Large intestine (tissue), 3 donors: ENCODE results near the gene IFNLR1. TPM values are rescaled to one million over a fixed set of nuclear protein-coding genes. Genes with fewer than 3 reads are reported as not detected.
A peak's percentile ranks its signal among the peaks of the same experiment; 100 is the strongest.

Experiments used
- DNase-seq, 2 donors: peaks; one replicate each; pipeline versions ENCODE4 v3.0.0 to v3.0.0-alpha.2; 2013
- H3K27ac ChIP-seq: one replicate; pipeline ENCODE4 v1.5.1; 2013; ENCODE audit warnings: low read length
- H3K27me3 ChIP-seq: 2 replicates; pipeline ENCODE4 v1.6.1; 2013; ENCODE audit warnings: low read length; ENCODE audit not compliant: control insufficient read depth, insufficient read depth
- H3K36me3 ChIP-seq: 2 replicates; pipeline ENCODE4 v1.6.1; 2013; ENCODE audit warnings: low read length; ENCODE audit not compliant: control insufficient read depth, insufficient read depth
- H3K4me1 ChIP-seq: one replicate; pipeline ENCODE4 v1.6.1; 2013; ENCODE audit warnings: low read length; ENCODE audit not compliant: control insufficient read depth, insufficient read depth
- H3K4me3 ChIP-seq: one replicate; pipeline ENCODE4 v1.5.1; 2013; ENCODE audit warnings: low read length
- H3K9me3 ChIP-seq: one replicate; pipeline ENCODE4 v1.6.1; 2013; ENCODE audit warnings: mild to moderate bottlenecking, low read depth, low read length, moderate library complexity; ENCODE audit not compliant: control insufficient read depth
- WGBS: methylation state at CpG from one replicate; pipeline ENCODE4 v1.1.5; 2013; ENCODE audit warnings: low lambda C conversion rate; ENCODE audit not compliant: insufficient coverage; 5-methylcytosine and 5-hydroxymethylcytosine counted together
- polyA plus RNA-seq: library from polyadenylated mRNA; unstranded; fragments of 120-200 nt; gene quantifications from one replicate; pipeline ENCODE4 v1.2.1, GENCODE V29; 2013

The IFNLR1 gene
- polyA plus RNA-seq, 1 donor, result 11.7 TPM

DNA sequence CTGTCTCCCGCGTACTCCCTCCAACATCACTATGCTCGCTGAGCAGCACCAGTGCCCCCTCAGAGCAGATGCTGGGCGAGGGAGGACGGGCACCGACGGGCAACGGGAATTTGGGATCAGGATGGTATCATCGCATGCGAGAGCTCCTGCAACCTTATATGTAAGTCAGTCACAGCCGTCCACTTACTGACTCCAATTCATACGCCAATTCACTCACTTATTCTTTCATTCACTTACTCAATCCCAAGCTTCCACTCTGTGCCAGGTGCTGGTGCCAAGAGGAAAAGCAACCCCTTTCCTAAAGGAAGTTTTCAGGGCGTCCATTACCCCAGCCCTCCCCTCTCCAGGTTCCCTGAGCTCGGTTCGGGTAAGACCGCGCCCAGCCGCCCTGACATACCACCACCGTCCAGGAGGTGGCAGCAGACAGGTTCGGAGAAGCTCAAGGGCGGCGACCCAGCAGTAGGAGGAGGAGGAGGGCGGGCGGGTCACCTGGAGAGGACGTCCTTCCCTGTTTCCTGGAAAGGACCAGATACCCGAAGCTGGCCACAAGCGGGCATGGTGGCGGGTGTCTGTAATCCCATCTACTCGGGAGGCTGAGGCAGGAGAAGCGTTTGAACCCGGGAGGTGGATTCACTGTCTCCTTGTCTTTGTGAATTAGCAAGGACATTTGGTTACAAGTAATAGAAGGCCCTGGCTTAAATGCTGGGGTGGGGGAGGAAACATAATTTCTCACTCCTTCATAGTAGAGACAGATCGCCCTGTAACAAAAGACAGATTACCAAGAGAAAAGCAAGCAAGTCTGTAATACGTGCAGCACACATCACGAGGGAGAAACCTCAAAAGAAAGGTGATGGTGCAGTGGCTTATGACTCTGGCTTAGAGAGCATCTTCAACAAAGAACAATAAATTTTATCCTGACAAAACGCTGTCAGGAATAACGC, 36.6 kb downstream of the IFNLR1 start:
- H3K27me3 ChIP-seq, result no peaks in the 10 kb centered on the region
- peak overlapping the region; percentile 85 for H3K27ac ChIP-seq
- peaks cover 2% of the 10 kb centered on the region for H3K36me3 ChIP-seq
- H3K9me3 ChIP-seq, result no peaks in the 10 kb centered on the region
- WGBS, result 0% methylated on average over 2 of the region's 36 CpGs
- H3K4me1 ChIP-seq, result peaks cover 10% of the 10 kb centered on the region
- peak overlapping the region; percentile 12 for H3K4me3 ChIP-seq
- DNase-seq, result peak; percentile 95 to 96

DNA sequence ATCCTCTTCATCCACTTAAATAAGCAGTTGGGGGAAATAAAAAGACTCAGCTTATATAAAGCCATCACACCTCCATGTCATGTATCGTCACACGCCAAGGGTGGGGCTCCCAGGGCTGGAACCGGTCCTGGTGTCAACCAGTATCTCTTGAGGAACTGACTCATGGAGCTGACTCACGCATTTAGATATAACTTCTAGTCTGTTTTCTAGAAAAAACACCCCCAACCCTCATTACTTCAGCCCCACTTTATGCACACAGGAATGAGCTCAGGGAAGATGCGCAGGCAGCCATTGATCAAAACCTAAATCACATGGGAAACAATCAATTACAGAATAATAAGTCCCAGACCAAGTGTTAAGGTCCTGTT, 37.2 kb downstream of the IFNLR1 start:
- H3K4me3 ChIP-seq, result no peak overlapping the region
- H3K27ac ChIP-seq, result peak overlapping the region; percentile 12
- no CpG with 5 or more reads among the region's 5 CpGs for WGBS
- no peaks in the 10 kb centered on the region for H3K27me3 ChIP-seq
- H3K36me3 ChIP-seq, result no peaks in the 10 kb centered on the region
- DNase-seq, result peak; percentile 63 to 84
- no peaks in the 10 kb centered on the region for H3K9me3 ChIP-seq
- H3K4me1 ChIP-seq, result peaks cover 10% of the 10 kb centered on the region

DNA sequence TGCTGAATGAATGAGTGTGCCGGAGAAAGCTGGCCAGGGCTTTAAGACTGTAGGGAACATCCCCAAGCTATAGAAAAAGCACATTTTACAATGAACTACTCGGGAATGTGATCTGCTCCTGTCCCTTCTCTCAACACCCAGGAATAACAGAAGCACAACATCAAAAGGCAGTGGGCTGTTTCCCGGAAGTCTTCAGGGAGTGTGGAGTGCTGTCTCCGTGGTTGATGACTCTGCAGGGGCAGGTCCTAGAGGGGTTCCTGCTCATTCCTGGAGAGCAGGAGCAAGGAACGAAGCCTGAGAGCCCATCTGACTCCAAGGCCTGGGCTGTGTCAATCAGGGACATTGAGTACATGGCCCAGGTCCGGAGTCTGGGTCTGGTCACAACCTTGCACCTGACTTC, 39.3 kb downstream of the IFNLR1 start:
- Histone ChIP-seq H3K4me1 (peaks cover 26% of the 10 kb centered on the region), H3K4me3 (no peak overlapping the region), H3K36me3 (no peaks in the 10 kb centered on the region), H3K9me3 (no peaks in the 10 kb centered on the region), H3K27me3 (no peaks in the 10 kb centered on the region), H3K27ac (no peak overlapping the region)
- DNase-seq, result no peak
- no CpG with 5 or more reads among the region's 6 CpGs for WGBS

DNA sequence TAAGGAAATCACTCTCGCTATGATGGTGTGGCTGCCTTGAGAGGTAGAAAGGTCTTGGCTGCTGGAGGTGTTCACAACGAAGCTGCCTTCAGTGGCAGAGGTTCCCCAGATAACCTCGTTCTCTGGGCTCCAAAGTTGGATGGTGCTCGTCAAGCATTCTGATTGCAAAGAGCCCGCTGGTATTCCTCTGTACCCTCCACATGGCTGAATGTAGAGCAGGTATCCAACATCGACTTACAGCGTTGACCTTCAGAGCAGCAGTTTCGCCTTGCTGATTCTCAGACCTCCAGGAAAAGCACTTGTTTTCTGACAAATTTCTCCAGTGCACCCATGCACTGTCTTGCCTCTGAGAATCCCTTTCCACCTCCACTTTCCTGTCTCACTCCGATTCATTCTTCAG, 39.9 kb downstream of the IFNLR1 start:
- no peaks in the 10 kb centered on the region for H3K27me3 ChIP-seq
- H3K36me3 ChIP-seq, result no peaks in the 10 kb centered on the region
- WGBS, result no CpG with 5 or more reads among the region's 9 CpGs
- H3K9me3 ChIP-seq, result no peaks in the 10 kb centered on the region
- DNase-seq, result no peak
- no peak overlapping the region for H3K4me3 ChIP-seq
- no peak overlapping the region for H3K27ac ChIP-seq
- H3K4me1 ChIP-seq, result peaks cover 26% of the 10 kb centered on the region

DNA sequence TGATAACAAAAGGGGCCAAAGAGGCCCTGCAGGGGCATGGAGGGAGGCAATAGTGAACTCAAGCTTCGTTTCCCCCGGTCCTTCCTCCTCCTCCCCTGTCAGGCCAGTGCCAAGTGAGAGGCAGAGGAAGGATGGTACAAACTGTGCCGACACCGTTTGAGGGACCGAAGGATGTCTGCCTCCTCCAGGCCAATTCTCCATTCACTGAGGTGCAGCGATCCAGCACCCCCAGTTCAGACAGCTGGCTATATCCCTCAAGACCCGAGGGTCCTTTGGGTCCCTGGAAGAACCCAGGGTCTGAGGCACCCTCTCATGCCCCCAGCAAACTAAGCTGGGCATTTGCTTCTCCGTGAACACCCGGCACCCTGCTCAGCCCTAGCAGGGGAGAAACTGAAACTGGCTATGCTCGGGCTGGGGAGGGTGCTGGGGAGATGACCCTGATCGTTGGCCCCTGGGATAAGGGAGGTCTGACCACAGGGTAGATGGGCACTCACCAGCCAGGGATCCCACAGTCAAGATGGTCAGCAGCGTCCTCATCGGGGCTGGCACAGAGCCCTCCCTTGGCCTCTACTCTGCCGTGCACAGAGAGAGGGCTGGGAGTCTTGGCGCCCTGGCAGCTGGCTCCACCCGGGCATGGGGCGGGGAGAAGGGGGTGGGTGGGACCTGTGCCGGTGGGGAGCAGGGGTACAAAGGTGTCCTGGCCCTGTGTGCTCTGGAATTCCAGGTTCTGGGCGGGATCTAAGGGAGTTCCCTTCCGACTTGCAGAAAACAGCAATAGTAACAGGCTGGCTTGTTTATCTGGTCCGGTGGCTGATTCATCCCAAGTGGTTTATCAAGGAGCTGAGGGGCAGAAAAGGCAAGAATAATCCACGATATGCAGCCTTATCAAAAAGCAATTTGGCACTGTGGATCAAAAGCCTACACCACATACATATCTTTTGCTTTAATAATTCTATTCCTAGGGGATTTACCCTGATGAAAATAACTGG, 44.2 kb downstream of the IFNLR1 start, which contains the start of gene IL22RA1:
Gene IL22RA1, minus strand, starts transcription at position 595 of the 989 bp plus-strand sequence. Its CDS starts 58 bp downstream, at position 537.
- Histone ChIP-seq H3K27me3 (no peaks in the 10 kb centered on the region), H3K4me3 (peak within 1 kb of the TSS; percentile 85), H3K27ac (peak within 1 kb of the TSS; percentile 95), H3K4me1 (peaks cover 39% of the 10 kb centered on the region), H3K9me3 (no peaks in the 10 kb centered on the region), H3K36me3 (peaks cover 16% of the 10 kb centered on the region)
- 0% methylated on average over 1 of the region's 22 CpGs for WGBS
- DNase-seq, result peak; percentile 92 to 95

DNA sequence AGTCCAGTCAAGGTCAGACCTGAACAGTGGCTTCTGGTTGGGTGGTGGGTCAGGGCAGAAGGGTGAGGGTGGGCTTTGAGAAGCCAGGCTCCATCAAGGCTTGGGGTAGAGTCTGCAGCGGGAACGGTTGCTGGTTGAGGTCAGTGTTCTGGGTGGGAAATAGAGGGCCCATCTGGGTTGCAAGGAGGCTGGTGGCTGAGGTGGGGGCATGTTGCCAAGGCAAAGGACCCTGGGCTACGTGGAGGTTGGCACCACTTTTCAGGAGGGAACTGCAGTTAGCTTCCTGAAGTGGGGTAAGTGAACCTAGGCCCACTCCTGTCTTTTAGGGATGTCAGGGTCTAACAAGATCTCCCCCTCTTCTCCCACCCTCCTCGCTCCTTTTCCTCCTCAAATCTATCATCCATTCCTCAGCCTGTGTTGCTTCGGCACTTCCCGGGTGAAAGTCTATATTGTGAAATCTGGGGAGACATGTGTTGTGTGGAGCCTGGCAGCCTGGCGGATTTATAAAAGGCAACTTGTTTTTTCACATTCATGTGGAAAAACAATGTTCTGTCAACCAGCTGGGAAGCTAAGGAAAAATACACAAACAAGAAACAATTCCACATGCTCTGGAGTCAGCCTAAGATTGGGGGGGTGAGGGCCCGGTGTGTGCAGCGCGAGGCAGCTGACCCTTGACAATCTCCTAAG, 45.6 kb downstream of the IFNLR1 start:
- Histone ChIP-seq H3K36me3 (peaks cover 29% of the 10 kb centered on the region), H3K9me3 (no peaks in the 10 kb centered on the region), H3K27me3 (no peaks in the 10 kb centered on the region), H3K4me3 (peak overlapping the region; percentile 85), H3K4me1 (peaks cover 44% of the 10 kb centered on the region), H3K27ac (peak overlapping the region; percentile 95)
- 20% methylated on average over 1 of the region's 10 CpGs for WGBS
- DNase-seq, result peak; percentile 81 to 91

DNA sequence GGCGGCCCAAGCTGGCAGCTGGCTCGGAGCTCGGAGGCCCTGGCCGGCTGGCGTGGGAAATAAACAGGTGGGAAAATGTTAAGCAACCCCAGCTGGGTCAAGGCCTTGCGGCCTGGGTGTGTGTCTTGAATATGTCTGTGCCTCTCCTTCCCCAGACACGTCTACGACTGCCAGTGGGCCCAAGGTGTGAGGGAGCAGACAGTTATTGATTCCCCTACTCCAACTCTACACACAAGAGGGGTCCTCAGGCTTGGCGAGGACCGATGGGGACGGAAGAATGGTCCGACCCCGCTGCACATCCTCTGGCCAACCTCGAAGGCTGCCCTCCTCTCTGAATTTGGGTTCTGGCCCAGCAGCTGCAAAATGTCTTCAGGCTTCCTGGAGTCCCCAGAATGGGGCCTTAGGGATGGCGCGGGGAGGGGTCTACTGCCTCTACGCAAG, 46.3 kb downstream of the IFNLR1 start:
- Histone ChIP-seq H3K4me3 (peak overlapping the region; percentile 85), H3K27ac (peak overlapping the region; percentile 95), H3K36me3 (peaks cover 36% of the 10 kb centered on the region), H3K9me3 (no peaks in the 10 kb centered on the region), H3K27me3 (no peaks in the 10 kb centered on the region), H3K4me1 (peaks cover 44% of the 10 kb centered on the region)
- no peak for DNase-seq
- 100% methylated on average over 1 of the region's 17 CpGs for WGBS

DNA sequence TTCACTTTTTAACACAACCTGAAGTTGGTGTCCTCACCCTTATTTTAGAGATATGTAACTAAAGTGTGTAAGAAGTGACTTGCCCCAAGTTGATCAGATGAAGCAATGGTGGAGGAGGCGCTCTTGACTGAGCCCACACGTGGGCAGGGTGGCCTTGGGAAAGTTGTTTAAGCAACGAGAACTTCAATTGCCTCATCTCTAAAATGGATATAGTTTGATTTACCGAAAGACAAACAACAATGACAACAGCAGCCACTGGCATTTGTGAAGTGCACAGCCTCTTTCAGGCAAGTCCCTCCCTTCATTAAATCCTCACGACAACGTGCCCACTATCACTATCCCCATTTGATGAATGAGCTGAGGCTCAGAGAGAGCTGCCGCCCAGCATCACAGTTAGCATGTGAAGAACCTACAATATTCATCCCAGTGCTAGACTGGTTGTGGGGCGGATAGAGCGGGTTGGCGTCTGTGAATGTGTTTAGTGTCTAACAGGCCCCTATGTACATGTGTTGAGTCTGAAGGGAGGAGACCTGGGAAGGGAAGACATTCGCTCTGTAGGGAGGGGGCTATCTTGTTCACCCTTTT, 47.2 kb downstream of the IFNLR1 start:
- Histone ChIP-seq H3K36me3 (peaks cover 40% of the 10 kb centered on the region), H3K27ac (no peak overlapping the region), H3K4me1 (peaks cover 44% of the 10 kb centered on the region), H3K9me3 (no peaks in the 10 kb centered on the region), H3K4me3 (no peak overlapping the region), H3K27me3 (no peaks in the 10 kb centered on the region)
- no peak for DNase-seq
- 100% methylated on average over 1 of the region's 11 CpGs for WGBS

DNA sequence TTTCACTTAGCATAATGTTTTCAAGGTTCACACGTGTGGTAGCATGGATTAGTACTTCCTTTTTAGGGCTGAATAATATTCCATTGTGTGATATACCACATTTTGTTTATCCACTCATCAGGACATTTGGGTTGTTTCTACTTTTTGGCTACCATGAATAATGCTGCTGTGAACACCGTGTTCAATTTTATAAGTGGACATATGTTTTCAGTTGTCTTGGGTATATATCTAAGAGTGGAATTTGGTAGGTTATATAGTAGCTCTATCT, 47.9 kb downstream of the IFNLR1 start:
- Histone ChIP-seq H3K36me3 (peaks cover 48% of the 10 kb centered on the region), H3K4me3 (no peak overlapping the region), H3K4me1 (peaks cover 37% of the 10 kb centered on the region), H3K27ac (no peak overlapping the region), H3K27me3 (no peaks in the 10 kb centered on the region), H3K9me3 (no peaks in the 10 kb centered on the region)
- WGBS, result no CpG with 5 or more reads among the region's 2 CpGs
- DNase-seq, result no peak
